HepG2 (cell line): Measurements from ENCODE around the gene MLANA. TPM values are rescaled to one million over a fixed set of nuclear protein-coding genes. Genes with fewer than 3 reads are reported as not detected.

Experiments
- CBX1 ChIP-seq: IDR thresholded peaks from one replicate; pipeline ENCODE4 v1.6.1; 2016; ENCODE audit warnings: antibody characterized with exemption, low read depth
- IRF2 ChIP-seq: IDR thresholded peaks from 2 replicates; pipeline ENCODE4 v1.6.1; 2018; ENCODE audit warnings: missing genetic modification reagents, missing compliant biosample characterization
- ISX ChIP-seq: sonication (generic); formaldehyde crosslinking; conservative IDR thresholded peaks from 2 replicates; pipeline ENCODE4 v1.5.0; 2020; ENCODE audit warnings: missing genetic modification reagents
- NR2C2 ChIP-seq: sonication (generic); formaldehyde crosslinking; IDR thresholded peaks from 2 replicates; pipeline ENCODE4 v1.4.0; 2020; ENCODE audit warnings: missing genetic modification reagents, mild to moderate bottlenecking, moderate library complexity, borderline replicate concordance
- SALL2 ChIP-seq: sonication (generic); formaldehyde crosslinking; IDR thresholded peaks from 2 replicates; pipeline ENCODE4 v1.8.1; 2023; ENCODE audit warnings: mild to moderate bottlenecking, missing genetic modification reagents, inconsistent platforms
- ZNF879 ChIP-seq: sonication (generic); formaldehyde crosslinking; IDR thresholded peaks from 2 replicates; pipeline ENCODE4 v1.8.1; 2023; ENCODE audit warnings: missing genetic modification reagents
- polyA plus RNA-seq, 8 experiments: library from polyadenylated mRNA; depleted of rRNA in 3 of 8; stranded (reverse) in 7 of 8; unstranded in 1 of 8; fragments of >200 nt; fragmentation: Illumina TruSeq in 4 of 8; extraction: Trizol in 4 of 8; gene quantifications; 2 replicates each; pipeline versions ENCODE4 v1.2.1 to v1.2.3, GENCODE V29; 2011 to 2016; ENCODE audit warnings: low read depth in 4 of 8, missing spikeins in 1 of 8, mixed read lengths in 1 of 8; ENCODE audit not compliant: insufficient read depth in 1 of 8
- total RNA-seq, 5 experiments: library from RNA; depleted of rRNA; stranded (reverse); fragments of >200 nt; fragmentation: Illumina TruSeq; extraction: Trizol; gene quantifications; 2 replicates each; pipeline ENCODE4 v1.2.3, GENCODE V29; 2016; ENCODE audit warnings: low read depth in 1 of 5
- TF ChIP-seq, protein P1 (sequence below): fragments of 450-650 bp; IDR thresholded peaks from 2 replicates; pipeline ENCODE4 v1.6.1; 2017
- TF ChIP-seq, protein P2 (sequence below), 2 experiments: sonication (generic) in 1 of 2; formaldehyde crosslinking in 1 of 2; IDR thresholded peaks; 2 replicates each; pipeline versions ENCODE4 v1.4.0 to v1.6.1; 2018 to 2020; ENCODE audit warnings: missing genetic modification reagents in 2 of 2, borderline replicate concordance in 1 of 2, low read depth in 1 of 2, mild to moderate bottlenecking in 1 of 2, missing biosample characterization in 1 of 2
- TF ChIP-seq, protein P3 (sequence below): sonication (generic); formaldehyde crosslinking; IDR thresholded peaks from 2 replicates; pipeline ENCODE4 v1.4.0; 2020; ENCODE audit warnings: missing genetic modification reagents
- TF ChIP-seq, protein P4 (sequence below): sonication (generic); formaldehyde crosslinking; IDR thresholded peaks from 2 replicates; pipeline ENCODE4 v1.4.0; 2020; ENCODE audit warnings: missing genetic modification reagents, mild to moderate bottlenecking, borderline replicate concordance
- TF ChIP-seq, protein P5 (sequence below): sonication (generic); formaldehyde crosslinking; IDR thresholded peaks from 2 replicates; pipeline ENCODE4 v1.4.0; 2020; ENCODE audit warnings: missing genetic modification reagents

The MLANA gene
- total and polyA plus RNA-seq, 2 of the 13 experiments (the other 11 are each of a cell fraction or from before 2014, with no cell fraction given) = 0.11 to 0.18 TPM

DNA sequence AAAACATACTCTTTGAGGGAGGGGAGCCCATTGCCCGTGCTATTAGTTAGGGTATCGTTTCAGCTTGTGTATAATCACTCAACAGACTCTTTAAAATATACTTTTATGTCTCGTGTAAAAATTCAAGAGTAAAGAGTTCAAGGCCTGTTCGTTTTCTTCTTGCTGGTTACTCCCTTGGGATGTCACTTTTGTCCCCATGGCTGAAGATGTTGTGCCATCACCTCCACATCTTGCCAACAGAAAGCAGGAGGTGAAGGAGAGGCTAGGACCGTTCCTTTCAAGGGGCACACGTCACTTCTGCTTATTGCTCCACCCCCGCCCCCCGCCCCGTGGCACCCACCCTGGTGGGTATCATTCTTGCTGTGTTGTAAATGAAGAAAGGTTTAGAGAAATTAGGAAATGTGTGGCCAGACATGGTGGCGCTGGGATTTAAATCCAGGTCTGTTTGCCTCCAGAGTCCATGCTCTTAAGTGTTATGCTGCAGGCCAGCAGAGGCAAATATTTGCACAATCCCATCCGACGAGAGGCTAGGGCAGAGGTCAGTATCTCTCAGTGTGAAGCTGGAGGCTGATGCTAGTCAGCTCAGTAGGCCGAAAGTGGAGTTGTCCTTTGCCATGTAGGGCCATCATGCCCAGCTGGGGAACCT lies 3.0 kb downstream of the MLANA start (continued):
- TF ChIP-seq, protein P1, sequence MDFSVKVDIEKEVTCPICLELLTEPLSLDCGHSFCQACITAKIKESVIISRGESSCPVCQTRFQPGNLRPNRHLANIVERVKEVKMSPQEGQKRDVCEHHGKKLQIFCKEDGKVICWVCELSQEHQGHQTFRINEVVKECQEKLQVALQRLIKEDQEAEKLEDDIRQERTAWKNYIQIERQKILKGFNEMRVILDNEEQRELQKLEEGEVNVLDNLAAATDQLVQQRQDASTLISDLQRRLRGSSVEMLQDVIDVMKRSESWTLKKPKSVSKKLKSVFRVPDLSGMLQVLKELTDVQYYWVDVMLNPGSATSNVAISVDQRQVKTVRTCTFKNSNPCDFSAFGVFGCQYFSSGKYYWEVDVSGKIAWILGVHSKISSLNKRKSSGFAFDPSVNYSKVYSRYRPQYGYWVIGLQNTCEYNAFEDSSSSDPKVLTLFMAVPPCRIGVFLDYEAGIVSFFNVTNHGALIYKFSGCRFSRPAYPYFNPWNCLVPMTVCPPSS = no peak
- peak; percentile 79 for TF ChIP-seq IRF2
- TF ChIP-seq, protein P2, sequence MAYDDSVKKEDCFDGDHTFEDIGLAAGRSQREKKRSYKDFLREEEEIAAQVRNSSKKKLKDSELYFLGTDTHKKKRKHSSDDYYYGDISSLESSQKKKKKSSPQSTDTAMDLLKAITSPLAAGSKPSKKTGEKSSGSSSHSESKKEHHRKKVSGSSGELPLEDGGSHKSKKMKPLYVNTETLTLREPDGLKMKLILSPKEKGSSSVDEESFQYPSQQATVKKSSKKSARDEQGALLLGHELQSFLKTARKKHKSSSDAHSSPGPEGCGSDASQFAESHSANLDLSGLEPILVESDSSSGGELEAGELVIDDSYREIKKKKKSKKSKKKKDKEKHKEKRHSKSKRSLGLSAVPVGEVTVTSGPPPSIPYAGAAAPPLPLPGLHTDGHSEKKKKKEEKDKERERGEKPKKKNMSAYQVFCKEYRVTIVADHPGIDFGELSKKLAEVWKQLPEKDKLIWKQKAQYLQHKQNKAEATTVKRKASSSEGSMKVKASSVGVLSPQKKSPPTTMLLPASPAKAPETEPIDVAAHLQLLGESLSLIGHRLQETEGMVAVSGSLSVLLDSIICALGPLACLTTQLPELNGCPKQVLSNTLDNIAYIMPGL (CRISPR knock-in tag; IDR thresholded peaks at IDR 0.05; ENCODE audit: borderline replicate concordance in 1 of 2, low read depth in 1 of 2) = peak in 1 of 2 experiments; percentile 50; a peak in 1 of 4 replicates
- TF ChIP-seq, protein P3, sequence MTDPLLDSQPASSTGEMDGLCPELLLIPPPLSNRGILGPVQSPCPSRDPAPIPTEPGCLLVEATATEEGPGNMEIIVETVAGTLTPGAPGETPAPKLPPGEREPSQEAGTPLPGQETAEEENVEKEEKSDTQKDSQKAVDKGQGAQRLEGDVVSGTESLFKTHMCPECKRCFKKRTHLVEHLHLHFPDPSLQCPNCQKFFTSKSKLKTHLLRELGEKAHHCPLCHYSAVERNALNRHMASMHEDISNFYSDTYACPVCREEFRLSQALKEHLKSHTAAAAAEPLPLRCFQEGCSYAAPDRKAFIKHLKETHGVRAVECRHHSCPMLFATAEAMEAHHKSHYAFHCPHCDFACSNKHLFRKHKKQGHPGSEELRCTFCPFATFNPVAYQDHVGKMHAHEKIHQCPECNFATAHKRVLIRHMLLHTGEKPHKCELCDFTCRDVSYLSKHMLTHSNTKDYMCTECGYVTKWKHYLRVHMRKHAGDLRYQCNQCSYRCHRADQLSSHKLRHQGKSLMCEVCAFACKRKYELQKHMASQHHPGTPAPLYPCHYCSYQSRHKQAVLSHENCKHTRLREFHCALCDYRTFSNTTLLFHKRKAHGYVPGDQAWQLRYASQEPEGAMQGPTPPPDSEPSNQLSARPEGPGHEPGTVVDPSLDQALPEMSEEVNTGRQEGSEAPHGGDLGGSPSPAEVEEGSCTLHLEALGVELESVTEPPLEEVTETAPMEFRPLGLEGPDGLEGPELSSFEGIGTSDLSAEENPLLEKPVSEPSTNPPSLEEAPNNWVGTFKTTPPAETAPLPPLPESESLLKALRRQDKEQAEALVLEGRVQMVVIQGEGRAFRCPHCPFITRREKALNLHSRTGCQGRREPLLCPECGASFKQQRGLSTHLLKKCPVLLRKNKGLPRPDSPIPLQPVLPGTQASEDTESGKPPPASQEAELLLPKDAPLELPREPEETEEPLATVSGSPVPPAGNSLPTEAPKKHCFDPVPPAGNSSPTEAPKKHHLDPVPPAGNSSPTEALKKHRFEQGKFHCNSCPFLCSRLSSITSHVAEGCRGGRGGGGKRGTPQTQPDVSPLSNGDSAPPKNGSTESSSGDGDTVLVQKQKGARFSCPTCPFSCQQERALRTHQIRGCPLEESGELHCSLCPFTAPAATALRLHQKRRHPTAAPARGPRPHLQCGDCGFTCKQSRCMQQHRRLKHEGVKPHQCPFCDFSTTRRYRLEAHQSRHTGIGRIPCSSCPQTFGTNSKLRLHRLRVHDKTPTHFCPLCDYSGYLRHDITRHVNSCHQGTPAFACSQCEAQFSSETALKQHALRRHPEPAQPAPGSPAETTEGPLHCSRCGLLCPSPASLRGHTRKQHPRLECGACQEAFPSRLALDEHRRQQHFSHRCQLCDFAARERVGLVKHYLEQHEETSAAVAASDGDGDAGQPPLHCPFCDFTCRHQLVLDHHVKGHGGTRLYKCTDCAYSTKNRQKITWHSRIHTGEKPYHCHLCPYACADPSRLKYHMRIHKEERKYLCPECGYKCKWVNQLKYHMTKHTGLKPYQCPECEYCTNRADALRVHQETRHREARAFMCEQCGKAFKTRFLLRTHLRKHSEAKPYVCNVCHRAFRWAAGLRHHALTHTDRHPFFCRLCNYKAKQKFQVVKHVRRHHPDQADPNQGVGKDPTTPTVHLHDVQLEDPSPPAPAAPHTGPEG (CRISPR knock-in tag) = no peak
- no peak for TF ChIP-seq CBX1
- TF ChIP-seq ZNF879 (CRISPR knock-in tag) = no peak
- no peak for TF ChIP-seq ISX (CRISPR knock-in tag)
- no peak for TF ChIP-seq SALL2 (CRISPR knock-in tag)
- TF ChIP-seq, protein P4, sequence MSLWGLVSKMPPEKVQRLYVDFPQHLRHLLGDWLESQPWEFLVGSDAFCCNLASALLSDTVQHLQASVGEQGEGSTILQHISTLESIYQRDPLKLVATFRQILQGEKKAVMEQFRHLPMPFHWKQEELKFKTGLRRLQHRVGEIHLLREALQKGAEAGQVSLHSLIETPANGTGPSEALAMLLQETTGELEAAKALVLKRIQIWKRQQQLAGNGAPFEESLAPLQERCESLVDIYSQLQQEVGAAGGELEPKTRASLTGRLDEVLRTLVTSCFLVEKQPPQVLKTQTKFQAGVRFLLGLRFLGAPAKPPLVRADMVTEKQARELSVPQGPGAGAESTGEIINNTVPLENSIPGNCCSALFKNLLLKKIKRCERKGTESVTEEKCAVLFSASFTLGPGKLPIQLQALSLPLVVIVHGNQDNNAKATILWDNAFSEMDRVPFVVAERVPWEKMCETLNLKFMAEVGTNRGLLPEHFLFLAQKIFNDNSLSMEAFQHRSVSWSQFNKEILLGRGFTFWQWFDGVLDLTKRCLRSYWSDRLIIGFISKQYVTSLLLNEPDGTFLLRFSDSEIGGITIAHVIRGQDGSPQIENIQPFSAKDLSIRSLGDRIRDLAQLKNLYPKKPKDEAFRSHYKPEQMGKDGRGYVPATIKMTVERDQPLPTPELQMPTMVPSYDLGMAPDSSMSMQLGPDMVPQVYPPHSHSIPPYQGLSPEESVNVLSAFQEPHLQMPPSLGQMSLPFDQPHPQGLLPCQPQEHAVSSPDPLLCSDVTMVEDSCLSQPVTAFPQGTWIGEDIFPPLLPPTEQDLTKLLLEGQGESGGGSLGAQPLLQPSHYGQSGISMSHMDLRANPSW (CRISPR knock-in tag) = no peak
- TF ChIP-seq NR2C2 = peak; percentile 77
- TF ChIP-seq, protein P5, sequence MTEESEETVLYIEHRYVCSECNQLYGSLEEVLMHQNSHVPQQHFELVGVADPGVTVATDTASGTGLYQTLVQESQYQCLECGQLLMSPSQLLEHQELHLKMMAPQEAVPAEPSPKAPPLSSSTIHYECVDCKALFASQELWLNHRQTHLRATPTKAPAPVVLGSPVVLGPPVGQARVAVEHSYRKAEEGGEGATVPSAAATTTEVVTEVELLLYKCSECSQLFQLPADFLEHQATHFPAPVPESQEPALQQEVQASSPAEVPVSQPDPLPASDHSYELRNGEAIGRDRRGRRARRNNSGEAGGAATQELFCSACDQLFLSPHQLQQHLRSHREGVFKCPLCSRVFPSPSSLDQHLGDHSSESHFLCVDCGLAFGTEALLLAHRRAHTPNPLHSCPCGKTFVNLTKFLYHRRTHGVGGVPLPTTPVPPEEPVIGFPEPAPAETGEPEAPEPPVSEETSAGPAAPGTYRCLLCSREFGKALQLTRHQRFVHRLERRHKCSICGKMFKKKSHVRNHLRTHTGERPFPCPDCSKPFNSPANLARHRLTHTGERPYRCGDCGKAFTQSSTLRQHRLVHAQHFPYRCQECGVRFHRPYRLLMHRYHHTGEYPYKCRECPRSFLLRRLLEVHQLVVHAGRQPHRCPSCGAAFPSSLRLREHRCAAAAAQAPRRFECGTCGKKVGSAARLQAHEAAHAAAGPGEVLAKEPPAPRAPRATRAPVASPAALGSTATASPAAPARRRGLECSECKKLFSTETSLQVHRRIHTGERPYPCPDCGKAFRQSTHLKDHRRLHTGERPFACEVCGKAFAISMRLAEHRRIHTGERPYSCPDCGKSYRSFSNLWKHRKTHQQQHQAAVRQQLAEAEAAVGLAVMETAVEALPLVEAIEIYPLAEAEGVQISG (CRISPR knock-in tag) = peak; percentile 82
